Mesenchymal stem cell (in vitro differentiated cells and primary cell): ENCODE results near the gene ZC3H13.

ENCODE experiments used
- DNase-seq: peaks from one replicate; pipeline ENCODE4 v3.0.0-alpha.2; 2013
- H2AFZ ChIP-seq: one replicate; pipeline ENCODE4 v1.6.1; 2013; ENCODE audit warnings: low read depth, mild to moderate bottlenecking, control low read depth, inconsistent platforms, low read length, moderate library complexity
- H2AK5ac ChIP-seq: 2 replicates; pipeline ENCODE4 v1.6.1; 2013; ENCODE audit warnings: low read length, moderate library complexity, mild to moderate bottlenecking, inconsistent platforms; ENCODE audit not compliant: severe bottlenecking
- H2BK120ac ChIP-seq: one replicate; pipeline ENCODE4 v1.6.1; 2013; ENCODE audit warnings: low read depth, mild to moderate bottlenecking, inconsistent platforms, low read length, moderate library complexity
- H2BK12ac ChIP-seq, 2 experiments: one replicate each; pipeline ENCODE4 v1.6.1; 2013; ENCODE audit warnings: inconsistent platforms in 2 of 2, low read length in 2 of 2, mild to moderate bottlenecking in 2 of 2, moderate library complexity in 2 of 2, control low read depth in 1 of 2
- H2BK15ac ChIP-seq: one replicate; pipeline ENCODE4 v1.6.1; 2013; ENCODE audit warnings: mild to moderate bottlenecking, low read depth, inconsistent platforms; ENCODE audit not compliant: poor library complexity, severe bottlenecking
- H2BK5ac ChIP-seq: 2 replicates; pipeline ENCODE4 v1.6.1; 2013; ENCODE audit warnings: low read depth, mild to moderate bottlenecking, low read length, control low read depth, inconsistent platforms; ENCODE audit not compliant: poor library complexity, severe bottlenecking
- H3K14ac ChIP-seq, 2 experiments: one replicate each; pipeline ENCODE4 v1.6.1; 2013; ENCODE audit warnings: inconsistent platforms in 2 of 2, low read length in 2 of 2, control low read depth in 1 of 2, mild to moderate bottlenecking in 1 of 2, moderate library complexity in 1 of 2
- H3K18ac ChIP-seq, 2 experiments: one replicate each; pipeline ENCODE4 v1.6.1; 2013; ENCODE audit warnings: inconsistent platforms in 2 of 2, low read length in 2 of 2, control low read depth in 1 of 2, low read depth in 1 of 2, mild to moderate bottlenecking in 1 of 2
- H3K23ac ChIP-seq, 2 experiments: one replicate each; pipeline ENCODE4 v1.6.1; 2013; ENCODE audit warnings: inconsistent platforms in 2 of 2, low read length in 2 of 2, mild to moderate bottlenecking in 2 of 2, moderate library complexity in 2 of 2, control low read depth in 1 of 2
- H3K27ac ChIP-seq: 2 replicates; pipeline ENCODE4 v1.5.1; 2013; ENCODE audit warnings: mild to moderate bottlenecking, moderate library complexity, low read length, control low read depth, inconsistent platforms; ENCODE audit not compliant: poor library complexity, severe bottlenecking
- H3K27me3 ChIP-seq, 2 experiments: 2 replicates each; pipeline versions ENCODE4 v1.6.1 to v1.7.0; 2013; ENCODE audit warnings: low read length in 2 of 2, mild to moderate bottlenecking in 2 of 2, moderate library complexity in 2 of 2, control low read depth in 1 of 2, inconsistent platforms in 1 of 2; ENCODE audit not compliant: control insufficient read depth in 1 of 2, insufficient read depth in 1 of 2
- H3K36me3 ChIP-seq, 2 experiments: 2 replicates each; pipeline versions ENCODE4 v1.6.1 to v1.7.0; 2013; ENCODE audit warnings: low read length in 2 of 2, control low read depth in 1 of 2, inconsistent platforms in 1 of 2, low read depth in 1 of 2, mild to moderate bottlenecking in 1 of 2; ENCODE audit not compliant: insufficient read depth in 2 of 2, control insufficient read depth in 1 of 2
- H3K4ac ChIP-seq, 2 experiments: one replicate each; pipeline ENCODE4 v1.6.1; 2013; ENCODE audit warnings: inconsistent platforms in 2 of 2, low read length in 2 of 2, mild to moderate bottlenecking in 2 of 2, moderate library complexity in 2 of 2, control low read depth in 1 of 2, low read depth in 1 of 2
- H3K4me1 ChIP-seq: 2 replicates; pipeline ENCODE4 v1.6.1; 2013; ENCODE audit warnings: low read depth, low read length, control low read depth; ENCODE audit not compliant: control insufficient read depth, insufficient read depth
- H3K4me2 ChIP-seq: 2 replicates; pipeline ENCODE4 v1.6.1; 2013; ENCODE audit warnings: low read length, mild to moderate bottlenecking, inconsistent platforms; ENCODE audit not compliant: poor library complexity, severe bottlenecking
- H3K4me3 ChIP-seq, 2 experiments: 2 replicates each; pipeline versions ENCODE4 v1.5.1 to v1.7.0; 2013; ENCODE audit warnings: low read length in 2 of 2, mild to moderate bottlenecking in 2 of 2, control low read depth in 1 of 2, low read depth in 1 of 2; ENCODE audit not compliant: insufficient read depth in 1 of 2
- H3K79me1 ChIP-seq: replicated peaks from 2 replicates; pipeline ENCODE4 v1.6.1; 2013; ENCODE audit warnings: mild to moderate bottlenecking, control low read depth, low read length, inconsistent platforms; ENCODE audit not compliant: poor library complexity, severe bottlenecking
- H3K9ac ChIP-seq: 2 replicates; pipeline ENCODE4 v1.7.0; 2013; ENCODE audit warnings: mild to moderate bottlenecking, low read length, moderate library complexity
- H3K9me3 ChIP-seq: 2 replicates; pipeline ENCODE4 v1.7.0; 2013; ENCODE audit warnings: mild to moderate bottlenecking, low read length; ENCODE audit not compliant: control insufficient read depth
- H4K8ac ChIP-seq: one replicate; pipeline ENCODE4 v1.6.1; 2013; ENCODE audit warnings: inconsistent platforms, mild to moderate bottlenecking, low read length, moderate library complexity
- H4K91ac ChIP-seq: one replicate; pipeline ENCODE4 v1.6.1; 2013; ENCODE audit warnings: mild to moderate bottlenecking, low read length, inconsistent platforms
- WGBS: methylation state at CpG from one replicate; pipeline ENCODE4 v1.1.7; 2013; ENCODE audit warnings: mixed read lengths; 5-methylcytosine and 5-hydroxymethylcytosine counted together

The ZC3H13 gene

DNA sequence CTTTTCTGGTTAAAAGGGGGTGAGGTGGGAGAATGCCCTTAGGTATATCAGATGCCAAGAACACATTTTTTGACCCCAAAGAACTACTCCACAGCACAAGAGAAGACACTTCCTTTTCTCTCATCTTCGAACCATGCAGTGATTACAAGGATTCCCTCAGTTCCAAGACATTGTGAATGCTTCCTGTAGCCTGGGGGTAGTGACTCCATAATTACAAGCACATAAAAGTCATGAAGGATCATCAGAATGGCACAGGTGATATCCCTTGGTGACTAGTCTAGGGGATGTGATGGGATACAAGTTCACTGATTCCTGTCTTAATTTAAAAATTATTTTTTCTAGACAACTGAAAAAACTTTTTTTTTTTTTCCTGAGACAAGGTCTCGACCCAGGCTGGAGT is 78.0 kb downstream of the ZC3H13 start:
- H2BK15ac ChIP-seq: no peak overlapping the region
- H3K27ac ChIP-seq: no peak overlapping the region
- no peak overlapping the region for H3K4ac ChIP-seq
- H2BK5ac ChIP-seq: no peak overlapping the region
- H2BK12ac ChIP-seq: no peak overlapping the region
- no peak overlapping the region for H4K91ac ChIP-seq
- no peak for DNase-seq
- no peak overlapping the region for H2BK120ac ChIP-seq
- H3K4me1 ChIP-seq: no peaks in the 10 kb centered on the region
- H3K23ac ChIP-seq: no peak overlapping the region
- H3K4me3 ChIP-seq: no peak overlapping the region
- H3K14ac ChIP-seq: no peak overlapping the region
- H4K8ac ChIP-seq: no peak overlapping the region
- H3K9me3 ChIP-seq: no peaks in the 10 kb centered on the region
- H3K27me3 ChIP-seq: no peaks in the 10 kb centered on the region
- peaks cover 12 to 96% of the 10 kb centered on the region in 2 experiments for H3K36me3 ChIP-seq
- no peak overlapping the region for H3K9ac ChIP-seq
- no peak overlapping the region for H2AFZ ChIP-seq
- 95% methylated on average over 1 of the region's 2 CpGs for WGBS
- no peak overlapping the region for H2AK5ac ChIP-seq
- H3K79me1 ChIP-seq: peaks cover 20% of the 10 kb centered on the region
- no peak overlapping the region for H3K18ac ChIP-seq
- H3K4me2 ChIP-seq: no peak overlapping the region

DNA sequence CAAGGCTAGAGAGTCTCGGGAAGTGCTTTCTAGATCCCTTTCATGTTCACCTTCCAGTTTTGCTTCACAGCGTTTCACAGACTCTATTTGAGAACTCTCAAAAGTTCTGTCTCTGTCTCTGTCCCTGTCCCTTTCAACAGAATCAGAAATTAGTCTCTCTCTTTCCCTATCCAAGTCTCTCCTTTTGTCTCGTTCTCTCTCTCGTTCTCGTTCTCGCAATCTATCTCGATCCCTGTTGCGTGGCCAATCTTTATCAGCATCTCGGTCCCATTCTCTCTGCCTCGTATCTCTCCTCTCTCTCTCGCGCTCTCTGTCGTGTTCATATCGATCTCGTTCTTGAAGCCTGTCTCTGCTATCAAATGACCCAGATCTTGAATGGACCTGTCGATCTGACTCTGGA is 85.0 kb downstream of the ZC3H13 start:
- no peak overlapping the region for H2AFZ ChIP-seq
- H3K23ac ChIP-seq: no peak overlapping the region
- no peaks in the 10 kb centered on the region for H3K9me3 ChIP-seq
- no peak for DNase-seq
- H3K4me1 ChIP-seq: peaks cover 2% of the 10 kb centered on the region
- no peaks in the 10 kb centered on the region for H3K27me3 ChIP-seq
- H3K18ac ChIP-seq: no peak overlapping the region
- no peak overlapping the region for H2BK5ac ChIP-seq
- no peak overlapping the region for H3K4me2 ChIP-seq
- H3K4ac ChIP-seq: no peak overlapping the region
- H4K91ac ChIP-seq: no peak overlapping the region
- no peak overlapping the region for H3K9ac ChIP-seq
- 98% methylated on average over 15 of the region's 16 CpGs for WGBS
- H2BK120ac ChIP-seq: no peak overlapping the region
- no peak overlapping the region for H2BK12ac ChIP-seq
- H3K4me3 ChIP-seq: no peak overlapping the region
- H3K36me3 ChIP-seq: peaks cover 15 to 96% of the 10 kb centered on the region in 2 experiments
- peaks cover 16% of the 10 kb centered on the region for H3K79me1 ChIP-seq
- no peak overlapping the region for H2BK15ac ChIP-seq
- no peak overlapping the region for H2AK5ac ChIP-seq
- no peak overlapping the region for H3K27ac ChIP-seq
- no peak overlapping the region for H3K14ac ChIP-seq
- H4K8ac ChIP-seq: no peak overlapping the region

DNA sequence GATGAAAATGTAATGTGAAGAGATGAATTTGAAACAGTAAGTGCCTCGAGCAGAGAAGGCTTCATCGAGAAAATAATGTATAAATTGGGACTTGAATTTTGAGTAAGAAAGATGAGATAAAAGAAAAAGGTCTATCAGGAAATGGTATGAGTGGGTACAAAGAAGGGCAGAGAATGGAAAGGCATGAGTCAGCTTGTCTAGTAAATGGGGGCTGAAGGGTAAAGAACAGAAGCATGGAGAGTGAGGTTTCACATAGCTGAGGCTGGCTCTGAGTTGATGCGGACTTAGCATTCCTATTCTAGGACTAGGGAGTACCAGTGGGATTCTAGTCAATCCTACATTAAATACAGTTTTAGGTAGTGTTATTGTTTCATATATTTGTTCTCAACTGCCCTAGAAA is 85.8 kb downstream of the ZC3H13 start:
- Histone ChIP-seq H2BK15ac (no peak overlapping the region), H3K4me1 (peaks cover 2% of the 10 kb centered on the region), H4K91ac (no peak overlapping the region), H2AFZ (no peak overlapping the region), H3K4me2 (no peak overlapping the region), H3K4me3 (no peak overlapping the region), H3K27ac (no peak overlapping the region), H4K8ac (no peak overlapping the region), H2BK120ac (no peak overlapping the region), H2AK5ac (no peak overlapping the region), H3K36me3 (peaks cover 15 to 93% of the 10 kb centered on the region in 2 experiments), H3K14ac (no peak overlapping the region), H3K23ac (no peak overlapping the region), H3K79me1 (peaks cover 12% of the 10 kb centered on the region), H3K4ac (no peak overlapping the region), H3K27me3 (no peaks in the 10 kb centered on the region), H3K9me3 (no peaks in the 10 kb centered on the region), H2BK12ac (no peak overlapping the region), H2BK5ac (no peak overlapping the region), H3K9ac (no peak overlapping the region), H3K18ac (no peak overlapping the region)
- 96% methylated on average over 2 of the region's 3 CpGs for WGBS
- no peak for DNase-seq

DNA sequence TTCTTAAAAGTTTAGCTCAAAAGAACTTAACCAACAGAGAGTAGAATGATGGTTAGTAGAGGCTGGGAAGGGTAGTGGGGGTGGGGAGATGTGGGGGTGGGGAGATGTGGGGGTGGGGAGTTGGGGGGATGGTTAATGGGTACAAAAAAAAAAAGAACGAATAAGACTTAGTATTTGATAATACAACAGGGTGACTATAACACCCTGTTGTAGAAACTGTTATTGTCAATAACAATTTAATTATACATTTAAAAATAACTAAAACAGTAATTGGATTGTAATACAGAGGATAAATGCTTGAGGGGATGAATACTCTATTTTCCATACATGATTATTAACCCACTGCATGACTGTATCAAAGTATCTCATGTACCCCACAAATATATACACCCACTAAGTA is 91.1 kb downstream of the ZC3H13 start:
- no peak overlapping the region for H2BK120ac ChIP-seq
- H2BK15ac ChIP-seq: no peak overlapping the region
- H2AFZ ChIP-seq: no peak overlapping the region
- no peak overlapping the region for H3K4me2 ChIP-seq
- H3K9ac ChIP-seq: no peak overlapping the region
- H3K14ac ChIP-seq: no peak overlapping the region
- H2BK12ac ChIP-seq: no peak overlapping the region
- H3K79me1 ChIP-seq: peaks cover 1% of the 10 kb centered on the region
- H3K9me3 ChIP-seq: no peaks in the 10 kb centered on the region
- no peaks in the 10 kb centered on the region for H3K27me3 ChIP-seq
- no peak overlapping the region for H4K8ac ChIP-seq
- no peak overlapping the region for H3K23ac ChIP-seq
- H2AK5ac ChIP-seq: no peak overlapping the region
- no CpG with 5 or more reads among the region's 1 CpG for WGBS
- H4K91ac ChIP-seq: no peak overlapping the region
- no peak overlapping the region for H3K4me3 ChIP-seq
- peaks cover 2% of the 10 kb centered on the region for H3K4me1 ChIP-seq
- no peak overlapping the region for H3K27ac ChIP-seq
- no peak overlapping the region for H3K4ac ChIP-seq
- peaks cover 3 to 70% of the 10 kb centered on the region in 2 experiments for H3K36me3 ChIP-seq
- no peak overlapping the region for H2BK5ac ChIP-seq
- DNase-seq: no peak
- no peak overlapping the region for H3K18ac ChIP-seq
